Measurements from ENCODE around the gene DYNC1LI1.
A peak's percentile ranks its signal among the peaks of the same experiment; 100 is the strongest.
"Not testable (repeated sequence)": the region's sequence is repeated elsewhere in the genome, so short reads cannot be mapped to it uniquely, and the experiment has no call there.

The DYNC1LI1 gene

GRCh38 chr3:32525720-32526119 lies 44.9 kb downstream of the DYNC1LI1 start:
- DNase-seq = no peak

GRCh38 chr3:32522682-32523081 lies 48.0 kb downstream of the DYNC1LI1 start:
- no peak for DNase-seq

GRCh38 chr3:32518921-32519320 lies 51.7 kb downstream of the DYNC1LI1 start:
- DNase-seq = not testable (repeated sequence)

- not testable (repeated sequence) for DNase-seq
Measured at GRCh38 chr3:32516751-32517150, 53.9 kb downstream of the DYNC1LI1 start.

- no peak for DNase-seq
Measured at GRCh38 chr3:32511005-32511404, 59.7 kb downstream of the DYNC1LI1 start.

- peak; percentile 70 for DNase-seq
Measured at GRCh38 chr3:32510075-32510724, 60.5 kb downstream of the DYNC1LI1 start.

- DNase-seq = no peak
Measured at GRCh38 chr3:32508711-32509110, 61.9 kb downstream of the DYNC1LI1 start.

- no peak for DNase-seq
Measured at GRCh38 chr3:32506466-32506865, 64.2 kb downstream of the DYNC1LI1 start.

GRCh38 chr3:32502946-32503286 lies 67.7 kb downstream of the DYNC1LI1 start:
- DNase-seq = no peak

GRCh38 chr3:32502118-32502945 lies 68.3 kb downstream of the DYNC1LI1 start, which contains the start of gene CMTM6:
Gene CMTM6 (minus strand): TSS chr3:32502852. CDS start chr3:32502745, 107 bp downstream.
- DNase-seq = peak; percentile 82

GRCh38 chr3:32501783-32502117 lies 68.9 kb downstream of the DYNC1LI1 start:
- no peak for DNase-seq

GRCh38 chr3:32500880-32501782 lies 69.5 kb downstream of the DYNC1LI1 start:
- DNase-seq = no peak

- DNase-seq = no peak
Measured at GRCh38 chr3:32500231-32500630, 70.4 kb downstream of the DYNC1LI1 start.

- no peak for DNase-seq
Measured at GRCh38 chr3:32499585-32499984, 71.1 kb downstream of the DYNC1LI1 start.

GRCh38 chr3:32498992-32499391 lies 71.7 kb downstream of the DYNC1LI1 start:
- no peak for DNase-seq

GRCh38 chr3:32498252-32498651 lies 72.4 kb downstream of the DYNC1LI1 start:
- no peak for DNase-seq

GRCh38 chr3:32495609-32496008 lies 75.0 kb downstream of the DYNC1LI1 start:
- DNase-seq = no peak

- no peak for DNase-seq
Measured at GRCh38 chr3:32495085-32495484, 75.6 kb downstream of the DYNC1LI1 start.

GRCh38 chr3:32493437-32494414 lies 76.9 kb downstream of the DYNC1LI1 start:
- peak; percentile 56 for DNase-seq

- DNase-seq = peak; percentile 64
Measured at GRCh38 chr3:32492684-32493436, 77.8 kb downstream of the DYNC1LI1 start.

GRCh38 chr3:32488474-32489008 lies 82.1 kb downstream of the DYNC1LI1 start:
- no peak for DNase-seq

All from EL (cell line).